HEK293T (cell line): ENCODE results near the gene OR8G1.

Experiments
- CTCF ChIA-PET: fragments of 350-600 bp; formaldehyde crosslinking; extraction: SDS; loops from one replicate; lab custom pipeline; 2021; ENCODE audit warnings: antibody characterized with exemption, inconsistent platforms; lab: Yijun Ruan, JAX
- POLR2A ChIA-PET: fragments of 350-600 bp; formaldehyde crosslinking; extraction: SDS; loops from one replicate; lab custom pipeline; 2020; ENCODE audit warnings: antibody characterized with exemption, inconsistent platforms; lab: Yijun Ruan, JAX
- DNase-seq: peaks from one replicate; pipeline ENCODE4 v3.0.0; 2012; ENCODE audit warnings: mixed read lengths; ENCODE audit errors: extremely low spot score
- ARNT ChIP-seq: fragments of 450-650 bp; IDR thresholded peaks from 2 replicates; pipeline ENCODE4 v1.6.1; 2017; ENCODE audit warnings: mild to moderate bottlenecking
- BHLHE40 ChIP-seq: fragments of 450-650 bp; IDR thresholded peaks from 2 replicates; pipeline ENCODE4 v1.6.1; 2016; ENCODE audit warnings: mild to moderate bottlenecking, moderate library complexity, borderline replicate concordance
- CTBP1 ChIP-seq: fragments of 450-650 bp; IDR thresholded peaks from 2 replicates; pipeline ENCODE4 v1.6.1; 2016; ENCODE audit warnings: borderline replicate concordance
- ELF4 ChIP-seq: fragments of 450-650 bp; IDR thresholded peaks from 2 replicates; pipeline ENCODE4 v1.6.1; 2017; ENCODE audit warnings: antibody characterized with exemption
- FOXA1 ChIP-seq: fragments of 450-650 bp; IDR thresholded peaks from 2 replicates; pipeline ENCODE4 v1.6.1; 2016; ENCODE audit warnings: mild to moderate bottlenecking
- FOXK2 ChIP-seq: fragments of 450-650 bp; IDR thresholded peaks from 2 replicates; pipeline ENCODE4 v1.6.1; 2016; ENCODE audit warnings: mild to moderate bottlenecking
- FOXM1 ChIP-seq: fragments of 450-650 bp; IDR thresholded peaks from 2 replicates; pipeline ENCODE4 v1.6.1; 2017; ENCODE audit warnings: mild to moderate bottlenecking, borderline replicate concordance
- HDGF ChIP-seq: fragments of 450-650 bp; IDR thresholded peaks from 2 replicates; pipeline ENCODE4 v1.6.1; 2017; ENCODE audit warnings: antibody characterized with exemption, borderline replicate concordance
- L3MBTL2 ChIP-seq: fragments of 450-650 bp; conservative IDR thresholded peaks from 2 replicates; pipeline ENCODE4 v1.6.1; 2016; ENCODE audit warnings: mild to moderate bottlenecking
- LEF1 ChIP-seq: fragments of 450-650 bp; IDR thresholded peaks from 2 replicates; pipeline ENCODE4 v1.6.1; 2017; ENCODE audit warnings: mild to moderate bottlenecking, borderline replicate concordance
- NFRKB ChIP-seq: fragments of 450-650 bp; IDR thresholded peaks from 2 replicates; pipeline ENCODE4 v1.6.1; 2016; ENCODE audit warnings: mild to moderate bottlenecking, moderate library complexity
- PKNOX1 ChIP-seq: fragments of 450-650 bp; IDR thresholded peaks from 2 replicates; pipeline ENCODE4 v1.6.1; 2016
- SP1 ChIP-seq: fragments of 450-650 bp; IDR thresholded peaks from 2 replicates; pipeline ENCODE4 v1.6.1; 2017
- SUZ12 ChIP-seq: fragments of 450-650 bp; IDR thresholded peaks from 2 replicates; pipeline ENCODE4 v1.6.1; 2016; ENCODE audit warnings: mild to moderate bottlenecking
- TARDBP ChIP-seq: fragments of 450-650 bp; IDR thresholded peaks from 2 replicates; pipeline ENCODE4 v1.6.1; 2016
- ZNF384 ChIP-seq: fragments of 450-650 bp; IDR thresholded peaks from 2 replicates; pipeline ENCODE4 v1.6.1; 2016

OR8G1 gene

GRCh38 chr11:124240621-124241397 lies at the start of gene OR8G1:
Gene OR8G1 (plus strand): TSS chr11:124241095. CDS start chr11:124249676, 8,581 bp downstream.
- CTCF ChIA-PET = no interaction called here
- no peak for DNase-seq
- TF ChIP-seq FOXM1 (no peak), ARNT (no peak)
- POLR2A ChIA-PET = no interaction called here

GRCh38 chr11:124193221-124194010 lies 47.5 kb upstream of the OR8G1 start:
- CTCF ChIA-PET = interaction anchor here (1.1 to 2.8 kb wide), 2 partner anchors 31 to 123 kb away, joined by 3 to 19 read pairs; no protein-coding TSS in a partner anchor
- TF ChIP-seq ARNT (no peak), NFRKB (no peak), L3MBTL2 (no peak), PKNOX1 (no peak), HDGF (no peak), TARDBP (no peak), FOXM1 (no peak), FOXK2 (no peak)
- POLR2A ChIA-PET = no interaction called here
- no peak for DNase-seq

GRCh38 chr11:124194293-124195188 lies 46.4 kb upstream of the OR8G1 start:
- ChIA-PET CTCF (interaction anchor here (0.6 to 2.8 kb wide), 7 partner anchors 20 to 138 kb away, joined by 3 to 19 read pairs (median 3); no protein-coding TSS in a partner anchor), POLR2A (no interaction called here)
- DNase-seq = no peak
- TF ChIP-seq TARDBP = no peak
- TF ChIP-seq FOXK2 = no peak
- TF ChIP-seq SP1 = no peak
- no peak for TF ChIP-seq LEF1
- no peak for TF ChIP-seq FOXA1
- no peak for TF ChIP-seq SUZ12
- TF ChIP-seq HDGF = no peak
- no peak for TF ChIP-seq BHLHE40

GRCh38 chr11:124195189-124195734 lies 45.6 kb upstream of the OR8G1 start:
- TF ChIP-seq PKNOX1 (no peak), FOXA1 (no peak), SP1 (no peak), ZNF384 (no peak), L3MBTL2 (no peak), BHLHE40 (no peak), LEF1 (no peak), CTBP1 (no peak), TARDBP (no peak), HDGF (no peak), NFRKB (no peak), FOXM1 (no peak), SUZ12 (no peak)
- ChIA-PET CTCF (interaction anchor here (0.6 to 2.8 kb wide), 6 partner anchors 21 to 139 kb away, joined by 3 to 19 read pairs (median 4); no protein-coding TSS in a partner anchor), POLR2A (no interaction called here)
- DNase-seq = peak; percentile 55

- TF ChIP-seq BHLHE40 (no peak), HDGF (no peak)
- POLR2A ChIA-PET = no interaction called here
- CTCF ChIA-PET = interaction anchor here (1.2 kb wide), 1 partner anchor 126 kb away, joined by 5 read pairs; no protein-coding TSS in a partner anchor
- DNase-seq = no peak
These were observed 42.9 kb upstream of the OR8G1 start for GRCh38 chr11:124197999-124198398.

- CTCF ChIA-PET = interaction anchor here (1.2 kb wide), 1 partner anchor 127 kb away, joined by 5 read pairs; no protein-coding TSS in a partner anchor
- POLR2A ChIA-PET = no interaction called here
- TF ChIP-seq FOXK2 (no peak), SUZ12 (no peak), FOXM1 (no peak), PKNOX1 (no peak), CTBP1 (no peak), ELF4 (no peak), ARNT (no peak), SP1 (no peak), HDGF (no peak)
- DNase-seq = no peak
These were observed 42.0 kb upstream of the OR8G1 start for GRCh38 chr11:124198897-124199296.
